Naive B cell (primary cell): Measurements from ENCODE around the gene FGFBP2. TPM values are rescaled to one million over a fixed set of nuclear protein-coding genes. Genes with fewer than 3 reads are reported as not detected.
A peak's percentile ranks its signal among the peaks of the same experiment; 100 is the strongest.

ENCODE experiments used
- ATAC-seq, 2 donors: fragments of 150-1000 bp; cut with Tn5 transposase; 2 replicates each; pipeline ENCODE4 v1.10.0; 2021; ENCODE audit warnings: low read depth in 2 of 2, mild to moderate bottlenecking in 2 of 2, moderate library complexity in 2 of 2
- DNase-seq: peaks from one replicate; pipeline ENCODE4 v3.0.0; 2022
- H3K27ac Mint-ChIP-seq, 6 donors: one replicate each; pipeline ENCODE4 v1.8.0; 2020 to 2022; ENCODE audit warnings: mild to moderate bottlenecking in 6 of 6, mixed read lengths in 6 of 6, moderate library complexity in 5 of 6, inconsistent platforms in 2 of 6
- H3K27me3 Mint-ChIP-seq, 3 donors: one replicate each; pipeline ENCODE4 v1.8.0; 2021 to 2022; ENCODE audit warnings: mixed read lengths in 3 of 3, mild to moderate bottlenecking in 1 of 3
- H3K36me3 Mint-ChIP-seq, 2 donors: one replicate each; pipeline ENCODE4 v1.8.0; 2020 to 2022; ENCODE audit warnings: mixed read lengths in 2 of 2, inconsistent platforms in 1 of 2, mild to moderate bottlenecking in 1 of 2
- H3K4me1 Mint-ChIP-seq, 3 donors: one replicate each; pipeline ENCODE4 v1.8.0; 2020 to 2022; ENCODE audit warnings: mixed read lengths in 3 of 3, inconsistent platforms in 1 of 3, mild to moderate bottlenecking in 1 of 3, moderate library complexity in 1 of 3
- H3K4me3 Mint-ChIP-seq, 8 donors: one replicate each; pipeline ENCODE4 v1.8.0; 2020 to 2022; ENCODE audit warnings: mild to moderate bottlenecking in 8 of 8, mixed read lengths in 8 of 8, moderate library complexity in 8 of 8, inconsistent platforms in 2 of 8
- H3K9me3 Mint-ChIP-seq, 7 donors: one replicate each; pipeline ENCODE4 v1.8.0; 2020 to 2022; ENCODE audit warnings: mixed read lengths in 7 of 7, mild to moderate bottlenecking in 5 of 7, inconsistent platforms in 2 of 7, moderate library complexity in 1 of 7
- polyA plus RNA-seq, 6 donors: library from polyadenylated mRNA; unstranded; fragments of 300-500 nt; fragmentation: Illumina TruSeq; gene quantifications; one replicate each; pipeline ENCODE4 v1.2.3, GENCODE V29; 2021; ENCODE audit warnings: low read depth in 6 of 6

FGFBP2 gene
- polyA plus RNA-seq, 6 donors from 2014 or later = 0.55 to 2.2 (median 1.6) TPM

DNA sequence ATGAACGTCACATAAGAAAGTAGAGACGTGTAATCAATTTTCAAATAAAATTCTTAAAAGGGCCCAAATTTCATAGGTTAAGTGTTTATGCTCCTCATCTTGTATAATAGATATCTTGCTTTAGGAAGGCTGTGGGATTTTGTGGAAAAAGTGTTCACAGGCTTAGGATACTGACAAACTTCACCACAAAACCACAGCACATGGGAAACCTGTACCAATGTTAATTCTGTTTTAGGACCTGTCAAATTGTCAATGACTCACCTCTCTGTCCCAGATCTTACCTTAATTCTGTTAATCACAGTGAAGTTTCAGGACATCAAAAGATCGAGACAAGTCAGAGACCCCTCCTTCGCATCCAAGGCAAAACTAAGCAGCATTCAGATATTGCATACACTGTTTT lies 48.7 kb downstream of the FGFBP2 start:
- peaks cover 10 to 14% (median 10%) of the 10 kb centered on the region in 3 donors for H3K27me3 Mint-ChIP-seq
- H3K27ac Mint-ChIP-seq = peak overlapping the region in 1 of 6 donors; percentile 40
- H3K9me3 Mint-ChIP-seq = peaks cover 3 to 12% (median 5%) of the 10 kb centered on the region in 7 donors
- ATAC-seq (no peak), DNase-seq (no peak)
- peaks cover 0 to 6% of the 10 kb centered on the region in 2 donors for H3K36me3 Mint-ChIP-seq
- no peaks in the 10 kb centered on the region for H3K4me1 Mint-ChIP-seq
- H3K4me3 Mint-ChIP-seq = no peak overlapping the region

GRCh38 chr4:15913631-15913970 lies 49.4 kb downstream of the FGFBP2 start:
- no peak overlapping the region for H3K27ac Mint-ChIP-seq
- H3K27me3 Mint-ChIP-seq = peaks cover 4 to 7% (median 7%) of the 10 kb centered on the region in 3 donors
- H3K4me1 Mint-ChIP-seq = no peaks in the 10 kb centered on the region
- peaks cover 3 to 12% (median 5%) of the 10 kb centered on the region in 7 donors for H3K9me3 Mint-ChIP-seq
- ATAC-seq (no peak), DNase-seq (no peak)
- H3K4me3 Mint-ChIP-seq = no peak overlapping the region
- H3K36me3 Mint-ChIP-seq = peaks cover 0 to 6% of the 10 kb centered on the region in 2 donors

DNA sequence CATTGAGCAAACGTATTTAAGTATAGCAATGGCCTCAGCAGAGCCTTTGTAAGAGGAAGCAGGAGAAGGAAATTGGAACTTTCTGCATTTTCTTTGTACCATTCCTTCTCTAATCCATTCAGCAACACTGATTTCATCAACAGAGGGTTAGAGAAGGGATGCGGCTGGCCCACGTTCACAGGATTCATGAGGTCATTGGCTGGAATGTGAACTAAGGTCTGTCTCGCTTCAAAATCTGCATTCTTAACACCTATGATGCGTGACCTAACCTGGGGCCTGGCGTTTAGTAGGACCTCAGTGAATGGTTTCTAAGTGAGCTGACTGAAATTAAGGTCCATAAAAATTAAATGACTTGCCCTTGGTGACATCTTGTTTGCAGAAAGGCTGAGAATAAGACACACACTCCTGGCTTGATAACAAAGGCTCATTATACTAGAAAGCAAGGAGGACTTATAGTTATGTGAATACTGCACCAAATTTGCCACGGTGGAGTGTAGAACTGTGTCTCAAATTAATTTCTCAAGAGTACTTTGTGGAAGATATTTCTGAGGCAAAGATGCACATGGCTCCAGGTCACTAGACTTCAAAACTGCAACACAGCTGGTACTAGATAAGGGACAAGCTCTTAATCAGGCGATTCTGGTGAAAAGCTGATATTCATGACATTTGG lies 49.9 kb downstream of the FGFBP2 start:
- H3K36me3 Mint-ChIP-seq = peaks cover 0 to 6% of the 10 kb centered on the region in 2 donors
- peak overlapping the region in 1 of 6 donors; percentile 6 for H3K27ac Mint-ChIP-seq
- DNase-seq (no peak), ATAC-seq (no peak)
- no peak overlapping the region for H3K4me3 Mint-ChIP-seq
- no peaks in the 10 kb centered on the region for H3K4me1 Mint-ChIP-seq
- H3K9me3 Mint-ChIP-seq = peaks cover 3 to 12% (median 5%) of the 10 kb centered on the region in 7 donors
- peaks cover 0 to 7% (median 4%) of the 10 kb centered on the region in 3 donors for H3K27me3 Mint-ChIP-seq

DNA sequence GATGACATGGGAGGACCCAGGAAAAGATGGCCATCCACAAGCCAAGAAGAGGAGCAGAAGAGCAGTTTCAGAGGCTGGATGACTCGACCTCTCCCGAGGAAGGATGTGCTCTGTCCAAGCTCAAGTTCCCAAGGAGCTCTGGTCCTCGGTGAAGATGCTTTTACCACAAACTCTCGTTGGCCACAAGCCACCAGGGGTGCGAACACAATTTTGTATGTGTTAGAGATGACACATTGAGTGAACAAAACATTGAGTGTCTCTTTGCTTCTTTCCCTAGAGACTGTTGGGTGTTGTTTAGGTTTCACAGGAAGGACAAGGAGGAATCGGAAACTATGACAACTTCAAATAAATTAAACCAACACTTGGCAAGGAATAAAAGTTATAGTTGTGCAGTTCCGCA lies 50.7 kb downstream of the FGFBP2 start:
- H3K4me1 Mint-ChIP-seq = no peaks in the 10 kb centered on the region
- H3K9me3 Mint-ChIP-seq = peaks cover 3 to 12% (median 5%) of the 10 kb centered on the region in 7 donors
- peaks cover 0 to 8% (median 6%) of the 10 kb centered on the region in 3 donors for H3K27me3 Mint-ChIP-seq
- DNase-seq = no peak
- ATAC-seq = no peak
- H3K36me3 Mint-ChIP-seq = peaks cover 0 to 6% of the 10 kb centered on the region in 2 donors
- no peak overlapping the region for H3K4me3 Mint-ChIP-seq
- H3K27ac Mint-ChIP-seq = no peak overlapping the region

Other genes with a start within 250 kb of the FGFBP2 start
- 10 to 100 TPM; 12.8 to 33.8 (median 24.7) TPM for gene CD38, start 184.8 kb downstream of the FGFBP2 start, polyA plus RNA-seq
- gene FGFBP1, start 24.4 kb downstream of the FGFBP2 start, polyA plus RNA-seq = not detected
- gene PROM1, start 120.8 kb upstream of the FGFBP2 start, polyA plus RNA-seq = not detected